ENCODE results near the gene TFE3.

DNA sequence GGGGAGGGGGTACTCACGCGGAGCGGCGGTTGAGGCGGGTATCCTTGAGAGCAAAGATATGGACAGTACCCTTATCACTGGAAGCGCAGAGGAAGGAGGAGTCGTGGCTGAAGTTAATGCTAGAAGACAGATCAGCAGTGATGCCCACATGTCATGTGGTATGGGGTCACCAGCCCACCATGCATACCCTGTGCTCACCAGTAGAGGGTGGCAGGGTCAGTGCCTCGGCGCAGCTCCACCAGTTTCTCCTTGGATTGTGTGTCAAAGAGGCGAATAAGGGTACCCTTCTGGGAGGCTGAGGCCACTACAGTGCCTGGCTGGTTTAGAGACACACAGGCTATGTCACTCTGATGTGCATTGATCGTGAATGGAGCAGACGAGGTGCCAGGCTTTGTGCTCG, 32.2 kb upstream of the TFE3 start:
- TF ChIP-seq, protein P1, sequence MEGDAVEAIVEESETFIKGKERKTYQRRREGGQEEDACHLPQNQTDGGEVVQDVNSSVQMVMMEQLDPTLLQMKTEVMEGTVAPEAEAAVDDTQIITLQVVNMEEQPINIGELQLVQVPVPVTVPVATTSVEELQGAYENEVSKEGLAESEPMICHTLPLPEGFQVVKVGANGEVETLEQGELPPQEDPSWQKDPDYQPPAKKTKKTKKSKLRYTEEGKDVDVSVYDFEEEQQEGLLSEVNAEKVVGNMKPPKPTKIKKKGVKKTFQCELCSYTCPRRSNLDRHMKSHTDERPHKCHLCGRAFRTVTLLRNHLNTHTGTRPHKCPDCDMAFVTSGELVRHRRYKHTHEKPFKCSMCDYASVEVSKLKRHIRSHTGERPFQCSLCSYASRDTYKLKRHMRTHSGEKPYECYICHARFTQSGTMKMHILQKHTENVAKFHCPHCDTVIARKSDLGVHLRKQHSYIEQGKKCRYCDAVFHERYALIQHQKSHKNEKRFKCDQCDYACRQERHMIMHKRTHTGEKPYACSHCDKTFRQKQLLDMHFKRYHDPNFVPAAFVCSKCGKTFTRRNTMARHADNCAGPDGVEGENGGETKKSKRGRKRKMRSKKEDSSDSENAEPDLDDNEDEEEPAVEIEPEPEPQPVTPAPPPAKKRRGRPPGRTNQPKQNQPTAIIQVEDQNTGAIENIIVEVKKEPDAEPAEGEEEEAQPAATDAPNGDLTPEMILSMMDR (conservative IDR thresholded peaks at IDR 0.05; ENCODE audit: low read depth, low read length): no peak
- no peak for TF ChIP-seq EZH2 (IDR thresholded peaks at IDR 0.05; ENCODE audit: borderline replicate concordance, low read depth, low read length, poor library complexity, severe bottlenecking)
